GM23248 (cell line): ENCODE measurements around the gene ARHGAP44.

Experiments used
- EZH2 ChIP-seq: fragments of 200-600 bp; sonication (generic); IDR thresholded peaks from 2 replicates; pipeline ENCODE4 v1.6.1; 2018; ENCODE audit warnings: antibody characterized with exemption, mild to moderate bottlenecking; ENCODE audit not compliant: insufficient read depth, poor library complexity, severe bottlenecking
- EZH2phosphoT487 ChIP-seq: fragments of 200-600 bp; sonication (generic); IDR thresholded peaks from 2 replicates; pipeline ENCODE4 v1.6.1; 2018; ENCODE audit warnings: antibody characterized with exemption, moderate library complexity, mild to moderate bottlenecking, low read depth; ENCODE audit not compliant: insufficient read depth

- TF ChIP-seq EZH2phosphoT487 (no peak), EZH2 (no peak)
These were observed 206.0 kb downstream of the ARHGAP44 start for GRCh38 chr17:12995106-12995895.
